Vagina (tissue), 2 donors: ENCODE measurements around the gene RNF215.

ENCODE experiments used
- POLR2A ChIP-seq, 2 donors: fragments of 450-650 bp; IDR thresholded peaks; one replicate each; pipeline ENCODE4 v1.6.1; 2017; ENCODE audit warnings: antibody characterized with exemption in 2 of 2, mild to moderate bottlenecking in 2 of 2, moderate library complexity in 2 of 2
- TF ChIP-seq, protein P1 (sequence below), 3 experiments: fragments of 450-650 bp in 2 of 3; fragments of 200-600 bp in 1 of 3; sonication (generic) in 1 of 3; IDR thresholded peaks; one replicate each; pipeline ENCODE4 v1.5.1; 2017 to 2019; ENCODE audit warnings: antibody characterized with exemption in 3 of 3, mild to moderate bottlenecking in 2 of 3, moderate library complexity in 2 of 3

DNA sequence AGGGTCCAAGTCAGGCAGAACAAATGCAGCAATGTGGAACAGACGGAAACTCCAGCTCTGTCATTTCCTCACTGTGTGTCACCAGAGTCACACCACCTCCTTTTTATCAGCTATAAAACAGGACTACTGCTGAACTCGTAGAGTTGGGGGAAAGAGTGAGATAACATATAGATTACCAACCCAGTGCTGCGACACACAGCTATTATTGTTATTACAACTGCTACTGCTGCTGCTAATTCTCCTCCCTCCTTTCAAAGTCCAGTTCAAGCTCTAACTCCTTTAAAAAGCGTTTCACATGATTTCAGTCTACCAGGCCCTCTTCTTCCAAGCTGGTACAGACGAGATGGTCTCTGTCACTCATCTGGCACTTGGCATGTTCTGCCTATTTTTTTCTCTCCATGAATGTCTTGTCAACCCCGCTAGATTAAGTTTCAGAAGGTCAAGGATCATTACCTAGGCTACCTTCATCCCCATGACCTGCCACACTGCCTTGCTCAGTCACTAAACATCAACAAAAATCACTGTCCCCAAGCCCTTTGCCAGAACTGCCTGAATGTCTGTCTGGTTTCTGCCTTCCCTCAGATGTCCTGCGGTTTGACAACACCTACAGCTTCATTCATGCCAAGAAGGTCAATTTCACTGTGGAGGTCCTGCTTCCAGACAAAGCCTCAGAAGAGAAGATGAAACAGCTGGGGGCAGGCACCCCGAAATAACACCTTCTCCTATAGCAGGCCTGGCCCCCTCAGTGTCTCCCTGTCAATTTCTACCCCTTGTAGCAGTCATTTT is 34.7 kb upstream of the RNF215 start:
- TF ChIP-seq, protein P1, sequence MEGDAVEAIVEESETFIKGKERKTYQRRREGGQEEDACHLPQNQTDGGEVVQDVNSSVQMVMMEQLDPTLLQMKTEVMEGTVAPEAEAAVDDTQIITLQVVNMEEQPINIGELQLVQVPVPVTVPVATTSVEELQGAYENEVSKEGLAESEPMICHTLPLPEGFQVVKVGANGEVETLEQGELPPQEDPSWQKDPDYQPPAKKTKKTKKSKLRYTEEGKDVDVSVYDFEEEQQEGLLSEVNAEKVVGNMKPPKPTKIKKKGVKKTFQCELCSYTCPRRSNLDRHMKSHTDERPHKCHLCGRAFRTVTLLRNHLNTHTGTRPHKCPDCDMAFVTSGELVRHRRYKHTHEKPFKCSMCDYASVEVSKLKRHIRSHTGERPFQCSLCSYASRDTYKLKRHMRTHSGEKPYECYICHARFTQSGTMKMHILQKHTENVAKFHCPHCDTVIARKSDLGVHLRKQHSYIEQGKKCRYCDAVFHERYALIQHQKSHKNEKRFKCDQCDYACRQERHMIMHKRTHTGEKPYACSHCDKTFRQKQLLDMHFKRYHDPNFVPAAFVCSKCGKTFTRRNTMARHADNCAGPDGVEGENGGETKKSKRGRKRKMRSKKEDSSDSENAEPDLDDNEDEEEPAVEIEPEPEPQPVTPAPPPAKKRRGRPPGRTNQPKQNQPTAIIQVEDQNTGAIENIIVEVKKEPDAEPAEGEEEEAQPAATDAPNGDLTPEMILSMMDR (IDR thresholded peaks at IDR 0.05), result no peak
- TF ChIP-seq POLR2A (IDR thresholded peaks at IDR 0.05), result no peak
